ES-I3 (cell line): ENCODE data around the gene NUBPL.

Source experiments
- H3K36me3 ChIP-seq: 2 replicates; pipeline ENCODE4 v1.6.1; 2013; ENCODE audit warnings: mild to moderate bottlenecking, low read length, control low read depth, moderate library complexity; ENCODE audit not compliant: insufficient read depth
- H3K4me1 ChIP-seq: 2 replicates; pipeline ENCODE4 v1.6.1; 2013; ENCODE audit warnings: mild to moderate bottlenecking, control low read depth, low read length; ENCODE audit not compliant: insufficient read depth
- H3K9ac ChIP-seq: 2 replicates; pipeline ENCODE4 v1.6.1; 2013; ENCODE audit warnings: low read depth, mild to moderate bottlenecking, low read length, moderate library complexity
- H3K9me3 ChIP-seq: 2 replicates; pipeline ENCODE4 v1.6.1; 2013; ENCODE audit warnings: mild to moderate bottlenecking, low read length, moderate library complexity; ENCODE audit not compliant: control insufficient read depth, insufficient read depth

NUBPL gene

DNA sequence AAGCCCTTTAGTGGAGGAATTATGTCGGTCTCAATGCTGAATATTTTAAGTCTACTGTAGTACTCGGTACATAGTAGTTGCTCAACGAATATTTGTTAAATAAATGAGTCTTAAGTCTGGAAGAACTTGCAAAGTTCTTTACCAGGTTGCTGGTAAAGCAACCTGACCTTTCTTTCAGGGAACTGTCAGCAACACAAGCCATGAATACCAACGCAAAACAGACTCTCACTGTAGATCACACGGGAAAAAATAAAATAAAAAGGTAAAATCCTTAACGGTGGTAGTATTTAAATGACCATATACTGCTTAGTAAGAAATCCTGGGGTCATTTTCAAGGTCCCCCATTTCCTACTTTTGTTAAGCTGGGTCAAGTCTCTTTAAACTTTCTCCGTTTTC, 447 bp upstream of the NUBPL start:
- H3K9me3 ChIP-seq: no peaks in the 10 kb centered on the region; the same call in 1 of the 2 replicates
- H3K36me3 ChIP-seq: no peaks in the 10 kb centered on the region
- peak overlapping the region; percentile 85; the same call in 1 of the 2 replicates for H3K9ac ChIP-seq
- no peaks in the 10 kb centered on the region for H3K4me1 ChIP-seq

DNA sequence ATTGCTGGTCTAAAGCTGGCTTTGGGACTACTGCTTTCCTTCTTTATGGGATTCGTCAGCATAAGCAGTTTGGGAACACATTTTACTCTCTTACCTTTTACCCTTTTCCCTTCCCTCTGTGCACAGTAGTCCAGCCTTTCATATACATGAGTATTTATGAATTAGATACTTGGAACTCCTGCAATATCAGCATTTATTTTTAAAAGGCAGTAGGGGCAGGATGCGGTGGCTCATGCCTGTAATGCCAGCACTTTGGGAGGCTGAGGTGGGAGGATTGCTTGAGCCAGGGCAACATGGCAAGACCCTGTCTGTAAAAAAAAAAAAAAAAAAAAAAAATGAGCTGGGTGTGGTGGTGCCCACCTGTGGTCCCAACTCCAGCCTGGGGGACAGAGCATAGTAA, 3.0 kb downstream of the NUBPL start:
- no peaks in the 10 kb centered on the region for H3K4me1 ChIP-seq
- no peak overlapping the region for H3K9ac ChIP-seq
- peaks cover 4% of the 10 kb centered on the region; the same call in 1 of the 2 replicates for H3K36me3 ChIP-seq
- no peaks in the 10 kb centered on the region for H3K9me3 ChIP-seq

DNA sequence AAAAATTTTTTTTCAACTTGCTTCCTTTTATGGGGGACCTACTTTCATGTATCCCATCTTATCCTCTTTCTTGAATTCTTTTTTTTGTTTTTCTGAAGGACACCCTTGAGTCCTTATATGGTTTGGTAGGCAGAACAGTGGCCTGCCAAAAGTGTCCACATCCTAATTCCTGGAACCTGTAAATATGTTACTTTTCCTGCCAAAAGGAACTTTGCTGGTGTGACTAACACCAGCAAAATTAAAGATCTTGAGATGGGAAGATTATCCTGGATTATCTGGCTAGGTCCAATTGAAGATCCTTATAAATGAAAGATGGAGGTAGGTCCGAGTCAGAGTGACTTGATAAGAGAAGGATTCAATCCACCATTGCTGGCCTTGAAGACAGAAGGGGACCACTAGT, 5.3 kb downstream of the NUBPL start:
- Histone ChIP-seq H3K4me1 (no peaks in the 10 kb centered on the region), H3K9me3 (no peaks in the 10 kb centered on the region), H3K9ac (no peak overlapping the region), H3K36me3 (peaks cover 4% of the 10 kb centered on the region; the same call in 1 of the 2 replicates)

DNA sequence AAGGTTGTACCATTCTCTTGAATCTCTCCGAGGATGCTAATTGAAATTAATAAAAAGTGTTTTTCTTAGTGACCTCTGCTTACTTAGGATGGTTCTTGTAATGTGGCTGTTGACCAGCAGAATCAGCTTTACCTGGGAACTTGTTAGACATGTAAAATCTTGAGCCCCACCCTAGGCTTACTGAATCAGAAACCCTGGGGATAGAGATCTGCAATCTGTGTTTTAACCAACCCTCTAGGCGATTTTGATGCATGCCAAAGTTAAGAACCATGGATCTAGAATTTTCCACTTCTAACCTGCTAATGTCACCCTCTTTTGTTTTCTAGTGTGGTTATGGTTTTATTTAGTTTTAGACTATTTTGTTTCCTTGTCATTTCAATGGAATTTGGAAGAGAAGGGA, 6.5 kb downstream of the NUBPL start:
- Histone ChIP-seq H3K36me3 (peaks cover 4% of the 10 kb centered on the region; the same call in 1 of the 2 replicates), H3K4me1 (no peaks in the 10 kb centered on the region), H3K9ac (no peak overlapping the region), H3K9me3 (no peaks in the 10 kb centered on the region)

DNA sequence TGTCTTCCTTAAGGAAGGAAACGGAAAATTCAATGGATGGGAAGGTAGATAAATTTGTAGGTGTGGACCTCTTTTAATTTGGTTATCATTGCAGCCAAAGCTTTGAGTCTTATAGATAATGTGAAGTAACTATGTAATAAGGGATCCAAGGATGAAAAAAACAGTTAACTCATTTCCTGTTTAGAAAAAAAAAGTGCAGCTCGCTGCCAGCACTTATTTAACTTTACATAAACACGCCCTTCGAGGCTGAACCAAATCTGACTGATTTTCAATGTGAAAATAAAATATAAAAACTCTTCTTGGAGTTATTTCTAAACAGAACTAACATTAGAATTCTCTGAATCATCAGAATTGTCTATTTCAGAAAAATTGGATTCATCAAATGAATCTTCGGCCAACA, 7.0 kb downstream of the NUBPL start:
- Histone ChIP-seq H3K36me3 (peaks cover 4% of the 10 kb centered on the region; the same call in 1 of the 2 replicates), H3K9ac (no peak overlapping the region), H3K9me3 (no peaks in the 10 kb centered on the region), H3K4me1 (no peaks in the 10 kb centered on the region)

DNA sequence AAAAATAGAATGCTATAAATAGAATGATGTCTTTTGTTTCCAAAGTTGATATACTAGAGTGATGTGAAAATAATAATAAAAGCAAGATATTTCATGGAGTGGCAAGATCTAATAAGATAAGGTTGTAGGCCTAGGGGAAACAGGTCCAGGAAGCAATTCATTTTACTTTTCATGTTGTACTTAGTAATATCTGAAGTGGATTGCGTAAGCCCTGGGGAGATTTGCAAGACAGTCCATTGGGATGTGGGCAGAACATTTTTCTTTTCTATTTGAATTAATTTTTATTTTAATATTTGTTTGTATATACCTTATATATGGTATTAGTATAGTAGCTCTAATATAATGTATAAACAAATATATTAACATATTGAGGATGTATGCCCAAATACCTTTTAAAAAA, 7.5 kb downstream of the NUBPL start:
- Histone ChIP-seq H3K36me3 (peaks cover 4% of the 10 kb centered on the region; the same call in 1 of the 2 replicates), H3K9me3 (no peaks in the 10 kb centered on the region), H3K9ac (no peak overlapping the region), H3K4me1 (no peaks in the 10 kb centered on the region)

DNA sequence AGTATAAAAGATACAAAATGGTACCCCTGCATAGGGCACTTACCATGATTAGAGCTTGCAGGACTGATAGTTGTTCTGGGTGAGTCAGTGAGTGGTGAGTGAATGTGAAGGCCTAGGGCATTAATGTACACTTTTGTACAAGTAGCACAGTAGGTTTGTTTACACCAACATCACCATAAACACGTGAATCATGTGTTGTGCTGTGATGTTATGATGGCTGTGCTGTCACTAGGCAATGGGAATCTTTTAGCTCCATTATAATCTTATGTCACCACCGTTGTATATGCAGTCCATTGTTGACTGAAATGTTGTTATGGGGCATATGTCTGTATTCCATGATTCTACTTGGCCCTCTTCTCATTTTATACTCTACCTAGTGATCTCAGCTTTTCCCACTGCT, 11.8 kb downstream of the NUBPL start:
- H3K36me3 ChIP-seq: no peaks in the 10 kb centered on the region
- H3K9me3 ChIP-seq: no peaks in the 10 kb centered on the region
- no peak overlapping the region for H3K9ac ChIP-seq
- H3K4me1 ChIP-seq: no peaks in the 10 kb centered on the region

DNA sequence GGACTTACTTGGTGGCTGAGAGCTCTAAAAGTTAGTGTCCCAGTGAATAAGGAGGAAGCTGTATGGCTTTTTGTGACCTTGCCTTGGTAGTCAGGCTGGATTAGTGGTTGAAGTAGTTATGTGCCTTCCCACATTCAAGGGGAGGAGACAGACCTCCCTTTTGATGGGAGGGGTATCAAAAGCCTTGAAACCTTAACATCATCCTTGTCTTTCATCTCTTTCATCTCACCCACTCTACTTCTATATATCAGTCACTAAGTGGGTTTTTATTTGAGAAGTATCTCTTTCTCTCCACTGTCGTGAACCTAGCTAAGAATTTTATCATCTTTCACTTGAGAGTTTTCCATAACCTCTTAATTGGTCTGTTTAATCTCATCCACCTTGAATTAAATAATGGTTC, 15.7 kb downstream of the NUBPL start:
- Histone ChIP-seq H3K36me3 (no peaks in the 10 kb centered on the region), H3K4me1 (no peaks in the 10 kb centered on the region), H3K9me3 (no peaks in the 10 kb centered on the region), H3K9ac (no peak overlapping the region)

DNA sequence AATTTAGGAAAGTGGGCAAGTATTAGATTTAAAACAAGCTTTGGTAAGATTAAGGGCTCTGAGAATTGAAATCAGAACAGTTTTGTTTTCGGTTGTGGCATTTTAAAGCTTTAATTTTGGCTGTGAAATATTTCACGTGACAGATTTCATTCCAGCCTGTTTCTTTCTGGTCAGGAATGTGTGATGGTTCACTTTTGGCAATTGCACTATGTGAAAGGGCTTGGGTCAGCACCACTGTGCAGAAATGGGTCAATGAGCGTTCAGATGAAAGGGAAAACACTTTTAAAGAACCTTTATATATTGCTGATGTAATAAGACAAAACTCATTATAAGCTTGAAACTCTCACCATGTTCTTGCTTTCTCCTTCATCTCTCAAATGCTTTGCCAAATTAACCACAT, 17.1 kb downstream of the NUBPL start:
- no peaks in the 10 kb centered on the region for H3K36me3 ChIP-seq
- H3K9ac ChIP-seq: no peak overlapping the region
- H3K4me1 ChIP-seq: no peaks in the 10 kb centered on the region
- H3K9me3 ChIP-seq: no peaks in the 10 kb centered on the region

DNA sequence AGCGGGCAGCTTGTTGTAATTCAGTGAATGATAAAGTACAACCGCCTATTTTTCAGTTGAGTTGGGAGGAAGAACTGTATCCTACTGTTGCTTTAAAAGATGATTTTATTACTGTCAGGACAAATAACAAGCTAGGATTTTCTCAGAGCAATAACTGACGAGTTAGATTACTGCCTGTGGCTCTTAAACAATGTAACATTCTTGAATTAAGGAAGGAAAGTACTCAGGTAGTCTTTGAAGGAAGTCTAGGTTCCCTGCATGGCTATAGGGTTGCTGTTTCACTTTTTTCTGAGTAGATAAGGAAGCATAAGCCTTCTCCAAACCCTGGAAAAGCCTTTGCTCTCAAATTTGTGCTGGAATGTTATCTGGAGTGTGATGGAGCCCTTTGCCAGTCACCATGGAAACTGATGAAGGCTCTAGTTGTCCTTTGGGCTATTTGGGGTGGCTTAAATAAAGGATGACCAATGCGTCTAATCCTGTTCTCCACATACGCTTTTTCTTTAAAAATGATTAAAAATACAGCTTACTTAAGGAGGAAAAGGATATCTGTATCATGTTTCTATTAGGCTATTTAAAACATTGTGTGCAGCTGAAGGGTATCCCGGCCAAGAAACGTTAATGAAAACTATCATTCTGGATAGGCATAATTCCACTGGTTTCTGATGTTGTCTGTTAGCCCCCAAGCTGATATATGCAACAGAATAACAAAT, 17.7 kb downstream of the NUBPL start:
- Histone ChIP-seq H3K9ac (no peak overlapping the region), H3K4me1 (no peaks in the 10 kb centered on the region), H3K36me3 (no peaks in the 10 kb centered on the region), H3K9me3 (no peaks in the 10 kb centered on the region)

DNA sequence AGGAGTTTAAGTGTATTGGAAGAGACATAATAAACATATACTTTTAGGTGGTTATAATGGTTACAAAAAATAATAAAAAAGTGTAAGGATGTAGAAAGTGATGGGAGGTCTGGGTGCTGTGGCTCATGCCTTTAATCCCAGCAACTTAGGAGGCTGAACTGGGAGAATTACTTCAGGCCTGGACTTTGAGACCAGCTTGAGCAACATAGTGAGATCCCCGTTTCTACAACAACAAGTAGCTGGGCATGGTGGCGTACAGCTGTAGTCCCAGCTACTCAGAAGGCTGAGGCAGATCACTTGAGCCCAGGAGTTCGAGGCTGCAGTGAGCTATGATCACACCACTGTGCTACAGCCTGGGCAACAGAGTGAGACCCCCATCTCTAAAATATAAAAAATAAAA, 19.0 kb downstream of the NUBPL start:
- Histone ChIP-seq H3K4me1 (no peaks in the 10 kb centered on the region), H3K36me3 (no peaks in the 10 kb centered on the region), H3K9ac (no peak overlapping the region), H3K9me3 (no peaks in the 10 kb centered on the region)

DNA sequence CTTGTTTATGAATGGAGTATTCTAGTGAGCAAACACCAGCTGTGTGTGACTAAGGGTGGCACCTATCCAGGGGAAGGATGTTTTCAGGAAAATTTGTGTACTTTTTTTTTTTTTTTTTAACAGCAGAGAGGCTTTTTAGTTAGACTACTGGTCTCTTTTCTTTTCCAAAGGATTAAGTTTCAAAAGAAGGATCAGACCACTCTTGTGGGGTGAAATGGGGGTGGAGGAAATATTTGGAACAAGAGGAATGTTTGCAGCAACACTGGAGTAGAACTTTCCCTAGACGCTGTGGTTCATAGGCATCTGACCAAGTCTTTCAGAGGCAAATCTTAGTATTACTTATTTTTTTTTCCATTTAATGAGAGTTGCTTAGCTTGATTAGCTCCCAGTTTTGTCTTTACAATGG, 21.1 kb downstream of the NUBPL start:
- no peak overlapping the region for H3K9ac ChIP-seq
- no peaks in the 10 kb centered on the region for H3K9me3 ChIP-seq
- no peaks in the 10 kb centered on the region for H3K4me1 ChIP-seq
- no peaks in the 10 kb centered on the region for H3K36me3 ChIP-seq

DNA sequence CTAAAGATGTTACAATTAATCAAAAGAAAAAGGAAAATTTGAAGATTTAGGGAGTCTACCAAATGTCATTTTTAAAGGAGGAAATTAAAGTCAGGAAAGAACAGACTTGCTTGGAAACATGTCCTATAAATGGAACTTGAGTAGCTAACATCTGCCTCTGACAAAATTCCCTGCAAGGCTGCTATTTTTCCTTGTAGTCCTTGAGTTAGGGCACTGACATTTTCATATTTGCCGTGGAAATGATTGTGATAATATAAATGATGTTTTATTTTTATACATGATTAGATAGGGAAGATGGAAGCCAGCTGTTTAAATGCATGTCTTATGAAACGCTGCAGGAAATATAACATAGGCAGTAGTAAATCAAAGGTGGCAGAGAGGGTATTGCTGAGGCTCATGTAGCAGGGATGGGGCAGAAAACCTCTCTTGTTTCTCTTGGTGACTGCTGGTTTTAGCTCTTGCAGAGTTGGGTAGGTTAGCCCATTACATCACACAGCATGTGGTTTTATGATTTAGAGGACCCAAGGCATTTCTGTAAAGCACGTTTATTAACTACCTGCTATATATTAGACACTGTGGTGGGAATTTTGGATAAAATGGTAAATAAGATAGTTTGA, 21.7 kb downstream of the NUBPL start:
- Histone ChIP-seq H3K9ac (no peak overlapping the region), H3K36me3 (no peaks in the 10 kb centered on the region)

DNA sequence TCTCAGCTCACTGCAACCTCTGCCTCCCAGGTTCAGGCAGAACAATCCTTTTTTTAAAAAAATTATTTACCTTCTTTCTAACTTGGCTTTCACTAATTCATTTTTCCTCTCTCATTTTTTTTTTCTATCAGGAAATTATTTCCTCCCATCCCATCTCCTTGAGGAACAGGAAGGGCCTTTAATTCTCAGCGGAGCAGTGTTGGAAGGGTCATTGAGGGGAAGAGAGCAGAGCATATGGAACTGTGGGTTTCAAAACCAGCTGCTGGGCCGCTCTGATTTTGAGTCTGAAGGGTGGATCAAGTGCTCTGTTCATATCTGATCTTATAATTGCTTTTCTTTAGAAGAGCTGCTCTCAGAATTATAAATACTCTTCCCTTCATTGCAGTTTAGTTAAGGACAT, 29.0 kb downstream of the NUBPL start:
- Histone ChIP-seq H3K36me3 (no peaks in the 10 kb centered on the region), H3K9me3 (no peaks in the 10 kb centered on the region), H3K4me1 (no peaks in the 10 kb centered on the region), H3K9ac (no peak overlapping the region)

More for the DNA sequence above, 21.7 kb downstream of the NUBPL start:
- Histone ChIP-seq H3K9me3 (no peaks in the 10 kb centered on the region), H3K4me1 (no peaks in the 10 kb centered on the region)

DNA sequence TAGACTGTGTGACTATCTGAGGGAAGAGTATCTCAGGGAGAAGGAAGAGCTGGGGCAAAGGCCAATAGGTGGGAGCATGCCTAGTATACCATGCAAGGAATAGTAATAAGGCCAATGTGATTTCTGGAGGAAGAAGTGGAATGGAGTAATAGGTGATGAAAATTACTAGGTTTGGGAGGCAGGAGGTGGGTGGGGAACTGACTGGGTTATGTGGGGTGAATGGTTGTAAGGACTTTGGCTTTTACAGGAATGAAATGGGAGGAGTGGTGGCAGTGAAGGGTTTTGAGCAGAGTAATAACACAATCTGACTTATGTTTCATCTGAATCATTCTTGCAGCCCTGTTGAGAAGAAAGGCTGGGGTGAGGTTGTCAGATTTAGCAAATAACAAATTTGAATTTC, 30.9 kb downstream of the NUBPL start:
- no peaks in the 10 kb centered on the region for H3K9me3 ChIP-seq
- no peak overlapping the region for H3K9ac ChIP-seq
- no peaks in the 10 kb centered on the region for H3K36me3 ChIP-seq
- no peaks in the 10 kb centered on the region for H3K4me1 ChIP-seq
